GM19455 (cell line): ENCODE measurements around the gene BLTP1.

Experiments used
- ATAC-seq: cut with Tn5 transposase; IDR thresholded peaks from one replicate; pipeline ENCODE4 v1.9.1; 2021; ENCODE audit not compliant: unreplicated experiment

The BLTP1 gene

GRCh38 chr4:122170775-122171174 lies 18.6 kb downstream of the BLTP1 start:
- ATAC-seq: no peak

GRCh38 chr4:122171323-122171722 lies 19.2 kb downstream of the BLTP1 start:
- no peak for ATAC-seq

- no peak for ATAC-seq
Measured at GRCh38 chr4:122172266-122172665, 20.1 kb downstream of the BLTP1 start.

GRCh38 chr4:122178961-122179360 lies 26.8 kb downstream of the BLTP1 start:
- ATAC-seq: no peak

GRCh38 chr4:122195718-122196117 lies 43.6 kb downstream of the BLTP1 start:
- no peak for ATAC-seq
